ENCODE data around the gene THEM5.

DNA sequence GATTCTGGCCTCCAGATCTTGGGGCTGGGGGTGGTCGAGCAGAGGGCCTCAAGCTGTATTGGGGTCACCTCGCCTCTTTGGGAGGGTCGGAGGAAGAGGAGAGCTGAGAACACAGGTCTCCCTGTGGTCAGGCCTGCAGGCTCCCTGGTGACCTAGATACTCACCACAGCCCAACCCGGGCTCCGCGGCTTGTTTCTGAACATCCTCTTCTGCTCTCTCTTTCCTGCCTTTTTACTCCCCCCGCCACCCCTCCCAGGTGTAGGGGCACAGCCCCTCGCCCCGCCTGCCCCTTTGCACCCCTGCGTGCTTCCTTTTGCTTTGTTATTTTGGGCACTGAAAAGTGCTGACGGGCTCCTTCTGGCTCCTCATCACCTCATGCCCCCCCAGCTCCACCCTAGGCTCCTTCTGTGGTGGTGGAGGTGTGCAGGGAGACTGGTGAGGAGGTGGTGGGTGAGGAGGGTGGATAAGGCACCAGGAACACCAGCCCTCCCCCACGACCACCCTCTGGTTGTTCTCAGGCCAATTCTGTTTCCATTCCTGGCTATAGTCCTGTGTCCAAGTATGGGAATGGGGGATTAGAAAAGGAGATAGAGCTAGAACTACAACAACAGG is 37.7 kb downstream of the THEM5 start:
- TF ChIP-seq, protein P1, sequence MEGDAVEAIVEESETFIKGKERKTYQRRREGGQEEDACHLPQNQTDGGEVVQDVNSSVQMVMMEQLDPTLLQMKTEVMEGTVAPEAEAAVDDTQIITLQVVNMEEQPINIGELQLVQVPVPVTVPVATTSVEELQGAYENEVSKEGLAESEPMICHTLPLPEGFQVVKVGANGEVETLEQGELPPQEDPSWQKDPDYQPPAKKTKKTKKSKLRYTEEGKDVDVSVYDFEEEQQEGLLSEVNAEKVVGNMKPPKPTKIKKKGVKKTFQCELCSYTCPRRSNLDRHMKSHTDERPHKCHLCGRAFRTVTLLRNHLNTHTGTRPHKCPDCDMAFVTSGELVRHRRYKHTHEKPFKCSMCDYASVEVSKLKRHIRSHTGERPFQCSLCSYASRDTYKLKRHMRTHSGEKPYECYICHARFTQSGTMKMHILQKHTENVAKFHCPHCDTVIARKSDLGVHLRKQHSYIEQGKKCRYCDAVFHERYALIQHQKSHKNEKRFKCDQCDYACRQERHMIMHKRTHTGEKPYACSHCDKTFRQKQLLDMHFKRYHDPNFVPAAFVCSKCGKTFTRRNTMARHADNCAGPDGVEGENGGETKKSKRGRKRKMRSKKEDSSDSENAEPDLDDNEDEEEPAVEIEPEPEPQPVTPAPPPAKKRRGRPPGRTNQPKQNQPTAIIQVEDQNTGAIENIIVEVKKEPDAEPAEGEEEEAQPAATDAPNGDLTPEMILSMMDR (conservative IDR thresholded peaks at IDR 0.05): no peak
- TF ChIP-seq EZH2 (IDR thresholded peaks at IDR 0.05; ENCODE audit: low read depth): no peak

All from PC-9 (cell line).